Left colon (tissue), 2 donors: ENCODE results near the gene TMEM236. TPM values are rescaled to one million over a fixed set of nuclear protein-coding genes. Genes with fewer than 3 reads are reported as not detected.
"Not testable (repeated sequence)": the region's sequence is repeated elsewhere in the genome, so short reads cannot be mapped to it uniquely, and the experiment has no call there.

Experiments
- ATAC-seq: fragments of 200-7000 bp; cut with Tn5 transposase; one replicate; pipeline ENCODE4 v1.9.1; 2020; ENCODE audit warnings: mild to moderate bottlenecking, moderate library complexity
- DNase-seq, 2 donors: peaks; one replicate each; pipeline ENCODE4 v3.0.0-alpha.2; 2020
- intact Hi-C, 2 donors: fragments of 100-400 bp; cut with DNase I in 1 of 2; cut with micrococcal nuclease in 1 of 2; formaldehyde crosslinking; loops; one replicate each; pipeline versions ENCODE4 v1.11.2 to v1.14.0; 2022; cut with DNase I, micrococcal nuclease
- long read RNA-seq: library from polyadenylated mRNA; unstranded; transcript quantifications from one replicate; pipeline ENCODE4 v2.0.0, GENCODE V29; 2021
- total RNA-seq, 2 donors: library from RNA; stranded (reverse); fragmentation: NEBNext Ultra II Directional; extraction: Animal tissue kit (Norgen Biotek cat#: 25700); gene quantifications; one replicate each; pipeline ENCODE4 v1.2.1, GENCODE V29; 2021
- donor health status: DM: no; HTN: no; CAD: no.
- donor health status: DM: yes; HTN: yes; CAD: no.

TMEM236 gene, protein sequence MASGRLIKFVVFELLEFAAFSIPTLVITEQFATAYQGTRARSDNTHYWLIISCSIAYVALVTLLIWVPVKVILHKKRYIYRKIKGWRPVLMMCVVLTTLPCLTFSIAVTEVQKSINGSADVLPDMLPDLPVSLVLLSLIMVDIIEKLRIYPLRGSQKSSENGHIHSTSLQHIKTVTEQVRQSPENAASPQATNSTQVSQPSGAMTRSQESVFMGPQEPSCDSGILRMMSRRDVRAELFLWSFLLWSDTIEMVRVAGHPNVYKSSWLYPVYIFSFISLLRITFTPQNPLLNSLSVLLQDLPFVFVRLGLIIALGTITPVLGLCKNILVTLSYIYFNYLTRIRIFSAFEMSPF
- total RNA-seq = 10 to 100 TPM; 53.0 to 59.6 TPM
- long read RNA-seq, full-length matches to known transcripts = 1 of 23 reads
- long read RNA-seq, partial matches to known transcripts = 3 of 23 reads
- long read RNA-seq, other reads (novel, unspliced or antisense) = 19 of 23 reads

DNA sequence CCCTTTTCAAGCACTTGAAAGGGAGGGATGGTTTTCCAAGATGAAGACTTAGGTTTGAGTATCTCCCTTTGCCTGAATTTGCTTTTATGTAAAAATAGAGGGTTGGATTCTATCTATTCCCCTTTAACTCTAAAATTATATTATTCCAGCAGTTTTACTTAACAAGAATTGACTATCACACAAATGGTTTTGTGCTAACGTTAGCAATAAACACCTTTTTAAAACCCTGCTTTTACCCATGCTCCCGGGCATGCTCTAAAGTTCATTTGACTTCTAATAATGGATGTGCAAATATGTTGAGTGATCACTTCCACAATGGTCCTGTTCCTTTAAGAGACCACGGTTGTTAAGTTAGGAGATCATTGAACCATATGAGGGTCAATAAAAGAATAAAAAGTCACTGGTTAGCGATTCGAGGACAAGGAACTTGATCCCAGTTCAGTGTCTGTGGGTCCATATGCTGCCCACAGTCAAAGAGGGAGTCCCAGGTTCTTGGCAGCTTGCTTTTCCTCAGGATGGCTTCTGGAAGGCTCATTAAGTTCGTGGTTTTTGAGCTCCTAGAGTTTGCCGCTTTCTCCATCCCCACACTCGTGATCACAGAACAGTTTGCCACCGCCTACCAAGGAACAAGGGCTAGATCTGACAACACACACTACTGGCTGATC is at the start of gene TMEM236:
TMEM236 (plus strand) TSS at position 421 of the 665 bp plus-strand sequence; CDS start at position 516, 95 bp downstream.
- intact Hi-C loops = no loop called here
- peak; percentile 84 for ATAC-seq
- peak; percentile 55 to 65 for DNase-seq

DNA sequence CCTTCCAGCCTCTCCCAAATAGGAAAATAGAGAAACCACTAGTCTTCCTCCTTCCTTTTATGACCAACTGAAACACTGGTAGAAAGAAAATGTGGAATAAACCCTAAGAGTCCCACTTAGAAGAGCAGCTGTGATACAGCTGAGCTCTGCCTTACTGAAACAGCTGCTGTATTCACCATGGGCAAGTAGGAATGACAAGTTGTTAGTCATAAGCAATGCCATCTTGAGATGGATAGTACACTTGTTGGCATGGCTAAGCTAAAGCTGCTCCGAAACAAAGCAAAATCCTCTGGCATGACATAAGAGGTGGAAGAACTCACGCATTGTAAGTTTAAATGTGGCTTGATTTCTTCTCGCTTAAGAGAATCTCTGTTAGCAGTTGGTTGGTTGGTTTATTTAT is 48.3 kb upstream of the TMEM236 start:
- intact Hi-C loops = no loop called here
- ATAC-seq (no peak), DNase-seq (no peak)

DNA sequence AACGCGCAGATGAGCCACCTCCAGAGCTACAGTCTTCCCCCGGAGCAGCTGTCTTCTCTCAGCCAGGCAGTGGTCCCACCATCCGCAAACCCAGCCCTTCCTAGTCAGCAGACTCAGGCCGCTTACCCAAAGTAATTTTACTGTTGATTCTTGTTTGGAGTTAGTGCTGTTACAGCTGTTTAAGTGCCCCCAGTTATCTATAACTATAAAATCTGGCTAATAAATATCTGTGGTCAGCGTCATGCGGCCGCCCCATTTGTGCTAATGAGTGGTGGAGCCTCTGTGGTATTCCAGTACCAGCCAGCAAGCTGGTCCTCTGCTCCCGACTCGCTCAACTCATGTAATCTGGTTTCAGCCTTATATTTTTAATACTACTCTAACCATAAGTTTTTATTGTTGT is 43.2 kb upstream of the TMEM236 start:
- no peak for DNase-seq
- ATAC-seq = no peak
- intact Hi-C loops = no loop called here

DNA sequence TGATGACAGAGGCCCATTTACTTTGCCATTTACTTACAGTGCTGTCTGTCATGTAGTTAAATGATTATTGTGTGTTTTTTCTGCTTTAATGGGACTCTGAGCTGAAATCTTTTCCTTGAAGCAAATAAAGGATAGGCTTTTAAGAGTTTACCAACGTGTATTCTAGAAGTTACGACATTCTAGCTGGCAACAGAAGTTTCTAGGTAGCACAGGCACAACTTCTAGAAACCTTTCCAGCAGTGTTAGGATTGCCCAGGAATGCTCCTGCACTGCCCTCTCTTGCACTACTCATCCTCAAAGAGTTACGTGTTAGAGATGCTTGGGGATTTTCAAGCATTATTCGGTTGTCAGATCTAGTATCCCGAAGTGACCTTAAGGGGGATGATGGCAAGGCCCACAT is 42.5 kb upstream of the TMEM236 start:
- intact Hi-C loops = no loop called here
- ATAC-seq (no peak), DNase-seq (no peak)

DNA sequence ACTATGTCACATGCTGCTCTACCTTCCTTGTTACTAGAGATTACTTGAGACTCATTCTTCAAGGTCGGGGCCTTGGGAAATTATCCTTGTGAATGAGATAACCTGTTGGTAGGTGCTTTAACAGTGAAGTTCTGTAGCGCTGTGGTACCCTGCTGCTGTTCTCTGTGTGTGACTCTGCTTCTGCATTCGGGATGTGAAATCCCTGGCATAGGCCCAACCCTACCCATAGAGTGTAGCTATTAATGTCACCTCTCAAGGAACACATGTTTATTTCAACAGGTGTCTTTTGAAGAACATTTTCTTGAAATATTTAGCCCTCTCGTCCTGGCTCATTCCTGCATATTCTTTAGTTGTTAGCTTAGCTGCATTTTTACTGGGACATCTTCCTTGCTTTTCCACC is 41.8 kb upstream of the TMEM236 start:
- intact Hi-C loops = no loop called here
- ATAC-seq (no peak), DNase-seq (no peak)

DNA sequence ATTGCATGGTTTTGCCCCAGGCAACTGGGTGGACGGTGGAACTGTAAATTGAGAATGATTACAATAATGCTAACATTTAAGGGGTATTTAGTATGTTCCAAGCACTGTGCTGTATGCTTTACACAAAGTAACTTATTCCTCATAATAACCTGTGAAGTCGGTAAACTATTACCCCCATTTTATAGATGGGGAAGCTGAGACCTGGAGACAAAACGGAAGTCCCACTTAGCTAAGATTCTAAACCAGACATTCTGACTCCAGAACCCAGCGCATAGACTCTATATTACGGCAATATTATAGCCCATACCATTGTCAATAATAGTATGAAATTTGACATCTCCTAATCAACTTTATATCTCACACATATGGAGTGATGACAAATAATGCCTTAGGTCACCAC is 39.9 kb upstream of the TMEM236 start:
- intact Hi-C loops = no loop called here
- no peak for DNase-seq
- ATAC-seq = no peak

DNA sequence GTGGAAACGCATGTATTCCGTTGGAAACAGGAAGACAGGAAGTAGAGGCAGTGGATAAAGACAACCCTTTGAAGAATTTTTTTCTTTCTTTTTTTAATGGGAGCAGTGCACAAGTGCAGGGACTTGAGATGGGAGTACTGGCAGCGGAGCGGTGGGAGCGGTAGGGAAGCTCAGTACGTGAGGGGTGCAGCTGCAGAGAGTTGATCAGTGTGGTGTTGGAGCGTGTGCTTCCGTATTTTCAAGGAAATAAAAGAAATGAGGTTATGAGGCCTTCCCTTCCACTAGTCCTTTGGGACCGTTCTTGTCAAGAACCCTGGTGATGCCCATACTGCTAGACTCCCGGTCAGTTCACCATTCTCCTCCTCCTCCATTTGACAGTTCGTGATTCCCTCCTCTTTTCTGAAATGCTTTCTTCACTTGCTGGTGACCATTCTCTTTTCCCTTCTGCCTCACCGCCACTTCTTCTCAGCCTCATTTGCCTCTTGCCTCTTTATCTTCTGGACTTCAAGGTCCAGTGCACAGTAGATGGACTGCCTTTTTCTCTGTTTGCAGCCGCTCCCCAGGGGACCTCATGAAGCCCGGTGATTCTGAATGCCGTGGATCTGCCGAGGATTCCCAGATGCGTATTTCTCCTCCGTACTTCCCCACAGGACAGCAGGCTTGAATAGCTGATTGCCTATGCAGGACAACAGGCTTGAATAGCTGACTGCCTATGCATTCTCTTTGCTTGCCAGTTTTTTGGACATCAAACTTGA is 39.1 kb upstream of the TMEM236 start:
- ATAC-seq (no peak), DNase-seq (no peak)
- intact Hi-C loops = no loop called here

DNA sequence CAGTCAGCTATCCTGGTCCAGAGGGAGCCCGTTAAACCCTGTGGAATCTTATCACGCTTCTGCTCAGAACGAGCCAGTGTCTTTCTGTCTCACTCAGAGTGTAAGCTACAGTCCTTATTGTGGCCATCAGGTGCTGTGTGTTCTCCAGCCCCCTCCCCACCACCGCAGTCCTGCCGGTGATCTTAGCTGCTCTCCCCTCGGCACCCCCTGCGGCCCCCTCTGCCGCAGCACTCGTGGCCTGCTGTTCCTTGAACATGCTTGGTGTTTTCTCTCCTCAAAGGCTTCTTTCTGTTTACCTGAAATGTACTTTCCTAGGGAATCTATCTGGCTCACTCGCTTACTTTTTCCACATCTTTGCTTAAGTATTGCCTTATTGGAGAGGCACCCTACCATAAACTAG is 38.2 kb upstream of the TMEM236 start:
- no peak for ATAC-seq
- intact Hi-C loops = no loop called here
- DNase-seq = no peak

DNA sequence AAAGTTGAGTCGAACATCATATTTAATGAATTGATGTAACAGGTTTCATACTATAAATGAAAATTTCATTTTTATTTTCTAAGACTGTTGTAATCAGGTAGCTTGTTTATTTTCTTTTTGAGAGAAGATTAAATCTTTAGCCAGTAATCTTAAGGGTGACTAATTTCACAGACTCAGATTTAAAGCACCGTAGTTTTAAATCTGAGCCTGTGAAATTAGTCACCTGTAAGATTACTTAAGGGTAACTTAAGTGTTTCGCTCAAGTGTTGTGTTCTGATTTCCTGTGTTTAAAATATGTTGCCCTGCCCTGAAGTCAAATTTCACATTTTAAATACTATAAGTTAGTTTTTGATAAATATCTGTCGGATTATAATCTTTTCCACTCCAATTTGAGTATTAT is 35.8 kb upstream of the TMEM236 start:
- intact Hi-C loops = no loop called here
- no peak for DNase-seq
- no peak for ATAC-seq

DNA sequence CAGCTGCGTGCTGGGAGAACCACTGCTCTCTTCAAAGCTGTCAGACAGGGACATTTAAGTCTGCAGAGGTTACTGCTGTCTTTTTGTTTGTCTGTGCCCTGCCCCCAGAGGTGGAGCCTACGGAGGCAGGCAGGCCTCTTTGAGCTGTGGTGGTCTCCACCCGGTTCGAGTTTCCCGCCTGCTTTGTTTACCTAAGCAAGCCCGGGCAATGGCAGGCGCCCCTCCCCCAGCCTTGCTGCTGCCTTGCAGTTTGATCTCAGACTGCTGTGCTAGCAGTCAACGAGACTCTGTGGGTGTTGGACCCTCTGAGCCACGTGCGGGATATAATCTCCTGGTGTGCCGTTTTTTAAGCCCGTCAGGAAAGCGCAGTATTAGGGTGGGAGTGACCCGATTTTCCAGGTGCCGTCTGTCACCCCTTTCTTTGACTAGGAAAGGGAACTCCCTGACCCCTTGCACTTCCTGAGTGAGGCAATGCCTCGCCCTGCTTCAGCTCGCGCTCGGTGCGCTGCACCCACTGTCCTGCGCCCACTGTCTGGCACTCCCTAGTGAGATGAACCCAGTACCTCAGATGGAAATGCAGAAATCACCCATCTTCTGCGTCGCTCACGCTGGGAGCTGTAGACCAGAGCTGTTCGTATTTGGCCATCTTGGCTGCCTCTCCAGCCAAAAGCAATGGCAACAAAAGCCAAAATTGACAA is 29.5 kb upstream of the TMEM236 start:
- DNase-seq, intact Hi-C loops, ATAC-seq: not testable (repeated sequence)

DNA sequence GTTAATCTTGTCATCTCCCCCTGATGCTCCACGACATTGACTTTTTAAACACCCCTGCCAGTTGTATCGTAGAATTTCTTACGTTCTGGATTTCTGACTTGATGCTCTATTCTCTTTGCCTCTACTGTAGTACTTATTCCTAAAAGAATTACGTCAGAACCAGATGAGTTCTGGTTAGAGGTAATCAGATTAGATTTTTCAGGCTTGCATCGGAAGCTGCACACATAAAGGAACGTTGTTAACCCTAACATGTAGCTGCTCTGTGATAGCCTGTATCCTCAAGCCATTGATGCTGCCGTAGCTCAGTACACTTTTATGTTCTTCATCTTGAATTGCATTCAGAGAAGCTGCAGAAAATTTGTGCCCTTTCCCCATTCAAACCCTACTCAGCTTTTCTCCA is 26.3 kb upstream of the TMEM236 start:
- ATAC-seq = no peak
- intact Hi-C loops = no loop called here
- DNase-seq = no peak

DNA sequence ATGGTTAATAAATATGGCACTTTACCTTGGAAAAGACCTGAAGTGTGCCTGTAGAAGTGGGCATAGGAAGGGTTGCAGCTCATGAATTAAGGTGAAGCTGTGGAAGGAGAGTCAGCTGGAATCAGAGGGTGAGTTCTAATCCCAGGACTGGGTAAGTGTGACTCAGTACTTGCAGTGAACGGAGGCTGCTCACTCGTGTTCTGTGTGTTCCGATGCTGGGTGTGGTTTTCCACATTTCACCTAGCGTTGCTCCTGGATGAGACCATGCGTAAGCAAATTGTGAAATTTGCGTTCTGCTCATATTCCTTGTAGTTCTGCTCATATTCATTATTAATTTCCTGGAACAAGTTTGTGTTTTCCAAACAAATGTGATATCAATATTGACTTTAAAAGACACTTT is 22.4 kb upstream of the TMEM236 start:
- ATAC-seq = no peak
- intact Hi-C loops = no loop called here

DNA sequence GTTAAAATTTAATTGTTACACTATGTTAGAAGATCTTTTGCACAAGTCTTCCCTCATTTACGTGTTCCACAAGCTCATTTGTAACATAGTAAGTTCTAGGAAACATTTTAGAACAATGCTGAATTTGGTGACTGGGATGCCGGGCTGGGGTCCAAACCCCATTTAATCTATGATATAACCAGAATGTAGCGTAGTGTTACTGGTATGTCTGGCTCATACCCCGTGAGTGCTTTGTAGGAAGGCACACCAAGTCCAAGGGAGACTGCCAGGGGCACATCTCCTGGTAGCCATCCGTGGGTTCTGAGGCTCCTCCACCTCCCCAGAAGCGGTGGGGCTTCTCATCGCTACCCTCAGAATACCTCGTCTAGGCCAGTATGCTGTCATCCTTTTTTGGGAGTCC is 21.3 kb upstream of the TMEM236 start:
- intact Hi-C loops = no loop called here

More for the DNA sequence above, 22.4 kb upstream of the TMEM236 start:
- DNase-seq = no peak

DNA sequence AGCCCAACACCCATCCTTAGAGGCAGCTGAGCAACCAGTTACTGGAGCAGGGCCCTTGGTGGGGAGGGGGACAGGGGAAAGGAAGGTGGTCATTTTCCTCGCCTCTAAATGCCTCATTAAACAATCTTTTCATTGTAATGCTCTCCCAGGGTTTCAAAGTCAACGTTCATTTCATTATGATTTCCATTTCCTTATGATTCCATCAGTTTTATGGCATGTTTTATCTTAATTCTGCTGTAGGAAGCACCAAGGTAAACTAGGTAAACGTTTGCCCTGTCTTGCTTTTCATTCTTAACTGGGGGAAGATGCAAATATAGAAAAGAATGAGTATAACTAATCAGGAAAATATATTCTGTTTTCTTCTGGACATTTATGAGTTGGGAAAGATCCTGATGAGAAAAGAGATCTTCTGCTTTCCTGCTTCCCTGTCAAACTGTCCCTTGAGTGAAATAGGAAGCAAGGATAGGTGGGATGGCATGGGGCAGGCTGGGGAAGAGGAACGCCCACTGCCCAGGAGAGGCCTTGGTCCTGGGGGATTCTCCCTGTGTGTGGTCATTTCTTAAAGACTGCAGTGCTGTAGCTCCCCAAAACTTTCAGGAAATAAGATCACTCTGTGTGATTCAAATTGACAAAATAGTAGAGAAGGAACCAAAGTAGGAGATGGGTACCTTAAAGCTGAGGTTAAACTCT is 20.5 kb upstream of the TMEM236 start:
- DNase-seq (no peak), ATAC-seq (peak; percentile 92)
- intact Hi-C loops = no loop called here

More for the DNA sequence above, 21.3 kb upstream of the TMEM236 start:
- DNase-seq (no peak), ATAC-seq (no peak)

DNA sequence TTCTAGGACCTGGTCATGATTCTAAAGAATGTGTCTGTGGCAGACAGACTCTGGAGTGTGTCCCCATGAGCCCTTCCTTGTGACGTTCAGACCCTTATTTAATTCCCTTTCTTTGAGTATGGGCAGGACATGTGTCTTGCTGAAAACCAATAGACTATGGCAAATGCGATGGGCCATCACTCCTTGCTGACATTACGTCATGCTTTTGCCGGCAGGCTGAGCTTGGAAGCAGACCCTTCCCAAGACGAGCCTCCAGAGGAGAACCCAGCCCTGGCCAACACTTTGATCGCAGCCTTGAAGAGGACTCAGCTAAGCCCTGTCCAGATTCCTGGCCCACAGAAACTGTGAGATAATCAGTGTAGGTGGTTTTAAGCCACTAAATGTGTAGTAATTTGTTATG is 18.4 kb upstream of the TMEM236 start:
- ATAC-seq (no peak), DNase-seq (no peak)
- intact Hi-C loops = no loop called here

DNA sequence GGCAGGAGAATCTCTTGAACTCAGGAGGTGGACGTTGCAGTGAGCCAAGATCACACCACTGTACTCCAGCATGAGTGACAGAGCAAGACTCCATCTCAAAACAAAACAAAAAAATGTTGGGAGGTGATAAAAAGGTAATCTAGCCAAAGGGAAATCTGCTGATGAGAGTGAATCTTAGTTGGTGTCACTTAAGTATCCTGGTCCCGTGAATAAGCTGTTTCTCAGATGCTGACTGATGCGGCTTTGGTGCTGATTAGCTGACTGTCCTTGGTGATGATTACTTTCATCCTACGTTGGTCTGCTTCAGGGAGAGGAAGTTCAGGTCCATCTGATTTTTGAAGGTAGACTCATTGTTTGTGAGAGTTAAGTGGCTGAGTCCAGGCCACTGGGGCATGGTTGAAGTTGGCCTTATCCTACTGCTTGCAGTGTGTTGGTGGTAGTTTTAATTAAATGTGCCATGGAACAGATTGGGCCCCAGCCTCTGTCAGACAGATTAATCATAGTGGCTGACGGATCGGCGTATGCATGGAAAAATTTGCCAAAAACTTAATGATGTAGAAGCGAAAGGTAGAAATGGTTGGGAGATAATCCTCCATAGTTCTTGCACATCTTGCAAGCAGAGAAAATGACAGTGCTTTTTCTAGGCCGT is 17.4 kb upstream of the TMEM236 start:
- intact Hi-C loops = no loop called here
- ATAC-seq (no peak), DNase-seq (no peak)

DNA sequence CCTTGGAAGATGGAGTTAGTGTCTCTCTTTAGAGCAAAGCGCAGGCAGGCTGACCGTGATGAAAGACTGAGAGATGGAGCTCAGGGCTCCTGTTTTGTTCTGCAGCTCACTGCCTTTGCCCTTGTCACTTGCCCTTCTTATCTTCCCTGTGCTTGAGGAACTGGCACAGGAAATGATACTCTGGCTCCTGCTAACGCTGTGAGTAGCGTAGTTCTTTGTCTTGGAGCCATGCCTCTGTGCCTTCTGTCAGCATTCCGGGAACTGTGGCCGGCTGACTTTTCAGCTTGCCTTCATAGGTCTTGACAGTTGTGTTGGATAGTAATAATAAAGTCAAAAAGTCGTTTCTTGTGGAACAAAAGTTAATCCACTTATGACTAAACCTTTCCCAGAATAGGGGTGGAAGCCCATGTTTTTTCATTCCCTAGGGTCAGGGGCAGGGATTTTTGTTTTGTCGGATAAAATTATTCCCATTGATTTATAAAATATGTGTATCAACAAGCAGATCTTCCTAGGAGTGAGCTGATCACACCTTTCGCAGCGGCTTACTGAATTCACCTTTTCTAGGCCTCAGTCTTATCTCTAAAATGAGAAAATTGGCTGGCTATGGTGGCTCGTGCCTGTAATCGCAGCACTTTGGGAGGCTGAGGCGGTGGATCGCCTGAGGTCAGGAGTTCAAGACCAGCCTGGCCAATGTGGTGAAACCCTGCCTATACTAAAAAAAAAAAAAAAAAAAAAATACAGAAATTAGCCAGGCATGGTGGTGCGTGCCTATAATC is 16.6 kb upstream of the TMEM236 start:
- no peak for ATAC-seq
- no peak for DNase-seq
- intact Hi-C loops = no loop called here
